HepG2 (cell line): Measurements from ENCODE around the gene PEX19. TPM values are rescaled to one million over a fixed set of nuclear protein-coding genes. Genes with fewer than 3 reads are reported as not detected.

Experiments used
- ATAC-seq: fragments of 200-7000 bp; cut with Tn5 transposase; 3 replicates; pipeline ENCODE4 v1.9.1; 2020; ENCODE audit warnings: mild to moderate bottlenecking, moderate library complexity
- BruUV-seq: library from RNA; stranded (reverse); fragments of 400-500 nt; replicated peaks from 2 replicates; lab custom pipeline; 2021; lab: Mats Ljungman, UMichigan
- CTCF ChIA-PET: fragments of 300-600 bp; formaldehyde crosslinking; extraction: SDS; loops from one replicate; lab custom pipeline; 2021; ENCODE audit warnings: low total read pairs, inconsistent platforms, low intra/inter-chr PET ratio; lab: Yijun Ruan, JAX
- POLR2A ChIA-PET: fragments of 350-600 bp; sonication (Branson Sonifier 250); formaldehyde crosslinking; loops from one replicate; lab custom pipeline; 2020; ENCODE audit warnings: antibody characterized with exemption, inconsistent platforms; lab: Yijun Ruan, JAX
- DNase-seq: peaks from one replicate; pipeline ENCODE4 v3.0.0-alpha.2; 2015; ENCODE audit warnings: low spot score
- FAIRE-seq: peaks from 3 replicates; lab custom pipeline; 2011; peaks lifted over from hg19 to GRCh38; lab: Jason Lieb, UNC
- H2AFZ ChIP-seq: one replicate; pipeline ENCODE4 v1.6.1; 2011; ENCODE audit warnings: low read length, inconsistent platforms
- H3K27ac ChIP-seq: fragments of 300-600 bp; 3 replicates; pipeline ENCODE4 v1.8.0; 2011; ENCODE audit warnings: mixed run types, mild to moderate bottlenecking, mixed read lengths, low read length, inconsistent platforms; ENCODE audit not compliant: insufficient read depth; ENCODE audit errors: extremely low read length
- H3K27me3 ChIP-seq, 2 experiments: fragments of 200-600 bp in 1 of 2; 2 replicates in 1 of 2; 3 replicates in 1 of 2; pipeline versions ENCODE4 v1.6.0 to v1.8.0; 2011; ENCODE audit warnings: low read length in 2 of 2, mild to moderate bottlenecking in 2 of 2, moderate library complexity in 2 of 2, inconsistent platforms in 1 of 2; ENCODE audit not compliant: insufficient read depth in 2 of 2, control insufficient read depth in 1 of 2
- H3K36me3 ChIP-seq, 2 experiments: fragments of 200-600 bp in 1 of 2; replicated peaks in 1 of 2; 2 replicates in 1 of 2; 3 replicates in 1 of 2; pipeline versions ENCODE4 v1.5.1 to v1.8.0; 2011; ENCODE audit warnings: low read length in 2 of 2, inconsistent platforms in 1 of 2; ENCODE audit not compliant: insufficient read depth in 2 of 2, control insufficient read depth in 1 of 2
- H3K4me1 ChIP-seq: 2 replicates; pipeline ENCODE4 v1.5.1; 2012; ENCODE audit warnings: low read length, inconsistent platforms; ENCODE audit not compliant: insufficient read depth
- H3K4me2 ChIP-seq: 2 replicates; pipeline ENCODE4 v1.6.0; 2011; ENCODE audit warnings: low read depth, low read length, inconsistent platforms
- H3K4me3 ChIP-seq, 3 experiments: fragments of 200-600 bp in 1 of 3; sonication (generic), shearing (Covaris generic) in 1 of 3; replicated peaks in 1 of 3; 2 replicates each; pipeline ENCODE4 v1.5.1; 2011 to 2016; ENCODE audit warnings: low read length in 3 of 3, inconsistent platforms in 2 of 3, low read depth in 2 of 3, mild to moderate bottlenecking in 2 of 3, control low read depth in 1 of 3, mixed read lengths in 1 of 3; ENCODE audit not compliant: insufficient read depth in 1 of 3
- H3K79me2 ChIP-seq: one replicate; pipeline ENCODE4 v1.6.1; 2011; ENCODE audit warnings: low read length, inconsistent platforms; ENCODE audit not compliant: insufficient read depth
- H3K9ac ChIP-seq: 2 replicates; pipeline ENCODE4 v1.6.0; 2011; ENCODE audit warnings: mild to moderate bottlenecking, low read depth, low read length, inconsistent platforms; ENCODE audit not compliant: insufficient read depth
- H3K9me3 ChIP-seq: 2 replicates; pipeline ENCODE4 v1.5.1; 2012; ENCODE audit warnings: mild to moderate bottlenecking, low read length
- H4K20me1 ChIP-seq: 2 replicates; pipeline ENCODE4 v1.6.0; 2011; ENCODE audit warnings: inconsistent platforms, mild to moderate bottlenecking, low read length, moderate library complexity; ENCODE audit not compliant: insufficient read depth
- MAFG ChIP-seq: sonication (generic); formaldehyde crosslinking; IDR thresholded peaks from 2 replicates; pipeline ENCODE4 v1.5.1; 2020; ENCODE audit warnings: mild to moderate bottlenecking, missing genetic modification reagents
- PTBP1 ChIP-seq: fragments of 200-400 bp; formaldehyde crosslinking; IDR thresholded peaks from 2 replicates; pipeline ENCODE4 v1.6.1; 2018; ENCODE audit warnings: low read length, low read depth; ENCODE audit not compliant: poor library complexity, severe bottlenecking
- RFX1 ChIP-seq: fragments of 450-650 bp; IDR thresholded peaks from 2 replicates; pipeline ENCODE4 v1.6.1; 2017
- ZNF383 ChIP-seq: sonication (generic); formaldehyde crosslinking; IDR thresholded peaks from 2 replicates; pipeline ENCODE4 v1.4.0; 2020; ENCODE audit warnings: missing genetic modification reagents, mild to moderate bottlenecking, borderline replicate concordance
- ZNF615 ChIP-seq: sonication (generic); formaldehyde crosslinking; IDR thresholded peaks from 2 replicates; pipeline ENCODE4 v1.5.0; 2020; ENCODE audit warnings: mild to moderate bottlenecking, missing genetic modification reagents, borderline replicate concordance
- ZNF629 ChIP-seq: sonication (generic); formaldehyde crosslinking; conservative IDR thresholded peaks from 2 replicates; pipeline ENCODE4 v1.5.0; 2020; ENCODE audit warnings: missing genetic modification reagents
- ZNF644 ChIP-seq: IDR thresholded peaks from 2 replicates; pipeline ENCODE4 v1.6.1; 2016; ENCODE audit warnings: low read depth
- ZNF660 ChIP-seq: sonication (generic); formaldehyde crosslinking; IDR thresholded peaks from 2 replicates; pipeline ENCODE4 v1.5.1; 2020; ENCODE audit warnings: mild to moderate bottlenecking, low read depth, missing genetic modification reagents, borderline replicate concordance
- WGBS: methylation state at CpG from one replicate; pipeline ENCODE4 v1.1.6; 2017; ENCODE audit warnings: low lambda C conversion rate; 5-methylcytosine and 5-hydroxymethylcytosine counted together
- in situ Hi-C: cut with HindIII; loops from 2 replicates; pipeline ENCODE4 v1.10.0; 2017; ENCODE audit warnings: low pct_unique_long_range_greater_than_20kb; ENCODE audit not compliant: extremely low pct_ligation_motif_present
- intact Hi-C: fragments of 100-400 bp; cut with micrococcal nuclease; formaldehyde crosslinking; loops from one replicate; pipeline ENCODE4 v1.10.0; 2022; ENCODE audit not compliant: unreplicated experiment
- polyA plus RNA-seq, 8 experiments: library from polyadenylated mRNA; depleted of rRNA in 3 of 8; stranded (reverse) in 7 of 8; unstranded in 1 of 8; fragments of >200 nt; fragmentation: Illumina TruSeq in 4 of 8; extraction: Trizol in 4 of 8; gene quantifications; 2 replicates each; pipeline versions ENCODE4 v1.2.1 to v1.2.3, GENCODE V29; 2011 to 2016; ENCODE audit warnings: low read depth in 4 of 8, missing spikeins in 1 of 8, mixed read lengths in 1 of 8; ENCODE audit not compliant: insufficient read depth in 1 of 8
- total RNA-seq, 5 experiments: library from RNA; depleted of rRNA; stranded (reverse); fragments of >200 nt; fragmentation: Illumina TruSeq; extraction: Trizol; gene quantifications; 2 replicates each; pipeline ENCODE4 v1.2.3, GENCODE V29; 2016; ENCODE audit warnings: low read depth in 1 of 5
- TF ChIP-seq, protein P1 (sequence below): sonication (generic); formaldehyde crosslinking; conservative IDR thresholded peaks from 2 replicates; pipeline ENCODE4 v1.4.0; 2020; ENCODE audit warnings: missing genetic modification reagents
- TF ChIP-seq, protein P2 (sequence below), 2 experiments: sonication (generic) in 1 of 2; formaldehyde crosslinking in 1 of 2; IDR thresholded peaks; 2 replicates each; pipeline versions ENCODE4 v1.4.0 to v1.6.1; 2018 to 2020; ENCODE audit warnings: missing genetic modification reagents in 2 of 2, borderline replicate concordance in 1 of 2, low read depth in 1 of 2, mild to moderate bottlenecking in 1 of 2, missing biosample characterization in 1 of 2
- TF ChIP-seq, protein P3 (sequence below): IDR thresholded peaks from 2 replicates; pipeline ENCODE4 v1.6.1; 2016; ENCODE audit warnings: missing compliant biosample characterization, missing genetic modification reagents, borderline replicate concordance

PEX19 gene
- total and polyA plus RNA-seq, 2 of the 13 experiments (the other 11 are each of a cell fraction or from before 2014, with no cell fraction given): 47.0 to 51.8 TPM

DNA sequence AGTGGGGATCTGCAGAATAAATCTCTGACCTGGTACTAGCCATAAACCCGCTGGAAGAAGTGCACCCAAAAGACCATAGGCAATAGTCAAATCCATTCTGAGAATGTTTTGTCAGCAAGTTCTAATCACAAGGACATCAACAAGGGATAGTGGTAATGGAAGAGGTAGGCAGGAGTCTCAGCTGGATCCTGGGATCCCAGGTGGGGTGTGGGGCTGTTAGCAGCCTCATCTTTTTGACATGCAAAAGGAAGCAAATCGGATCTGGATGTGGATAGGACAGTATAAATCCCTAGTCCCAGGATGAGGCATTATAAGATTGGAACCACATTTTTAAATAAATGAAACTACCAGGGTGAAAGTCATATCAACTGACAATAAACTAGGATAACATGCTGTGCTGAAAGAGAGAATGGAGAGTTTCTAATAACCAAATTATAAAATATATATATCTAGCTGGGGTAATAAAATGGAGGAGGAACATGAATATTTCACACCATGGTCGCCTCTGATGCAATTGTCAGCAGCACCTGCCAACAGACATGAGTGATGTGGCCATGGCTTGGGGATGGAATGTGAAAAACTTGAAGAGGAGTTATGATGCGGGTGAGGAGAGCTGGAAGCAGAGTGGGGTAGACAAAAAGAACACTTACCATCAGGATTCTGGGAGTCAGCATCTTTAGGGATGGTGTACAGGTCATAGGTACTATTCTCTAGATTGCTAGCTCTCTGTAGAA, 23.7 kb upstream of the PEX19 start:
- no peak for FAIRE-seq
- intact Hi-C loops (no loop called here), in situ Hi-C loops (no loop called here)
- Histone ChIP-seq H3K27ac (no peak overlapping the region), H3K27me3 (no peaks in the 10 kb centered on the region), H3K36me3 (peaks cover 33 to 89% of the 10 kb centered on the region in 2 experiments), H3K4me3 (no peak overlapping the region), H2AFZ (no peak overlapping the region), H3K4me2 (no peak overlapping the region), H3K4me1 (no peaks in the 10 kb centered on the region), H4K20me1 (no peaks in the 10 kb centered on the region), H3K9ac (no peak overlapping the region), H3K79me2 (no peaks in the 10 kb centered on the region), H3K9me3 (no peaks in the 10 kb centered on the region)
- DNase-seq: no peak
- CTCF ChIA-PET: no interaction called here
- ATAC-seq: no peak
- BruUV-seq: no TSS peak
- POLR2A ChIA-PET: no interaction called here
- TF ChIP-seq, protein P1, sequence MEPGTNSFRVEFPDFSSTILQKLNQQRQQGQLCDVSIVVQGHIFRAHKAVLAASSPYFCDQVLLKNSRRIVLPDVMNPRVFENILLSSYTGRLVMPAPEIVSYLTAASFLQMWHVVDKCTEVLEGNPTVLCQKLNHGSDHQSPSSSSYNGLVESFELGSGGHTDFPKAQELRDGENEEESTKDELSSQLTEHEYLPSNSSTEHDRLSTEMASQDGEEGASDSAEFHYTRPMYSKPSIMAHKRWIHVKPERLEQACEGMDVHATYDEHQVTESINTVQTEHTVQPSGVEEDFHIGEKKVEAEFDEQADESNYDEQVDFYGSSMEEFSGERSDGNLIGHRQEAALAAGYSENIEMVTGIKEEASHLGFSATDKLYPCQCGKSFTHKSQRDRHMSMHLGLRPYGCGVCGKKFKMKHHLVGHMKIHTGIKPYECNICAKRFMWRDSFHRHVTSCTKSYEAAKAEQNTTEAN (CRISPR knock-in tag): no peak
- TF ChIP-seq, protein P2, sequence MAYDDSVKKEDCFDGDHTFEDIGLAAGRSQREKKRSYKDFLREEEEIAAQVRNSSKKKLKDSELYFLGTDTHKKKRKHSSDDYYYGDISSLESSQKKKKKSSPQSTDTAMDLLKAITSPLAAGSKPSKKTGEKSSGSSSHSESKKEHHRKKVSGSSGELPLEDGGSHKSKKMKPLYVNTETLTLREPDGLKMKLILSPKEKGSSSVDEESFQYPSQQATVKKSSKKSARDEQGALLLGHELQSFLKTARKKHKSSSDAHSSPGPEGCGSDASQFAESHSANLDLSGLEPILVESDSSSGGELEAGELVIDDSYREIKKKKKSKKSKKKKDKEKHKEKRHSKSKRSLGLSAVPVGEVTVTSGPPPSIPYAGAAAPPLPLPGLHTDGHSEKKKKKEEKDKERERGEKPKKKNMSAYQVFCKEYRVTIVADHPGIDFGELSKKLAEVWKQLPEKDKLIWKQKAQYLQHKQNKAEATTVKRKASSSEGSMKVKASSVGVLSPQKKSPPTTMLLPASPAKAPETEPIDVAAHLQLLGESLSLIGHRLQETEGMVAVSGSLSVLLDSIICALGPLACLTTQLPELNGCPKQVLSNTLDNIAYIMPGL (CRISPR knock-in tag; IDR thresholded peaks at IDR 0.05; ENCODE audit: borderline replicate concordance in 1 of 2, low read depth in 1 of 2): no peak
- TF ChIP-seq PTBP1: no peak
- TF ChIP-seq ZNF615 (CRISPR knock-in tag): no peak
- TF ChIP-seq ZNF383 (CRISPR knock-in tag): no peak
- no peak for TF ChIP-seq RFX1
- no peak for TF ChIP-seq ZNF629 (CRISPR knock-in tag)
- no peak for TF ChIP-seq ZNF644 (CRISPR knock-in tag)
- no peak for TF ChIP-seq MAFG
- no peak for TF ChIP-seq ZNF660 (CRISPR knock-in tag)
- TF ChIP-seq, protein P3, sequence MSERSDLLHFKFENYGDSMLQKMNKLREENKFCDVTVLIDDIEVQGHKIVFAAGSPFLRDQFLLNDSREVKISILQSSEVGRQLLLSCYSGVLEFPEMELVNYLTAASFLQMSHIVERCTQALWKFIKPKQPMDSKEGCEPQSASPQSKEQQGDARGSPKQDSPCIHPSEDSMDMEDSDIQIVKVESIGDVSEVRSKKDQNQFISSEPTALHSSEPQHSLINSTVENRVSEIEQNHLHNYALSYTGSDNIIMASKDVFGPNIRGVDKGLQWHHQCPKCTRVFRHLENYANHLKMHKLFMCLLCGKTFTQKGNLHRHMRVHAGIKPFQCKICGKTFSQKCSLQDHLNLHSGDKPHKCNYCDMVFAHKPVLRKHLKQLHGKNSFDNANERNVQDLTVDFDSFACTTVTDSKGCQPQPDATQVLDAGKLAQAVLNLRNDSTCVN: no peak
- 99% methylated on average over 4 of the region's 4 CpGs for WGBS
